ENCODE results near the gene PRKCZ. TPM values are rescaled to one million over a fixed set of nuclear protein-coding genes. Genes with fewer than 3 reads are reported as not detected.

PRKCZ gene
- polyA plus RNA-seq, 1 of the 3 experiments (the other 2 are of a cell fraction) = 24.2 TPM

DNA sequence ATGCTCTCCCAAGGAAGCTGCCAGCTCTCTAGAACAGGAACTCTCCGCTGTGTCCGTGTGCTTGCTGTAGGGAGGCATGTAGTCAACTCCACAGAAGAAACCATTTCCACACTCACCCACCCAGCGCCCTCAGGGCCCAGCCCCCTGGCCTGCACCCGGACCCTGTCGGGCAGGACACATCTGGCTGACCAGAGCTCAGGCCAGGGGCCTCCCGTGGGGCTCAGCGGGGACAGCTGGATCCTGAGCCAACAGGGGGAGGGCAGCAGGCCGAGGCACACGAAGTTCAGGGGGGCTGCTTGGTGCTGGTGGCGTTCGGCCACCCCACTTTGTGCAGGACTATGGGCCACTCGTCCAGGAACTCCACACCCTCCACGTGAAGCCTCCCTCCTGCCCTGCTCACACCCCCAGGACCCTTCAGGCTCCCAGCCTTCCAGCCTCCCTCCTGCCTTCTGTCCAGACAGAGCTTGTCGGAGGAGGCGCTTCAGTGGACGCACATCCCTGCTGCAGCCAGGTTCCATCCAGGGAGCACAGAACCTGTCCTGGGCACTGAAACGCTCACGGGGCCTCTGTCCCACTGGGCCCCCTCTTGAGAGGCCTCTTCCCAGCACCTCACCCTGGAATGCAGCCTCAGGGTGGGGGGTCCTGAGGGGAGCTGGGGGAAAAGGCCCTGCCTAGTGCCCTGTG lies 159.3 kb downstream of the PRKCZ start:
- Histone ChIP-seq H2AFZ (ENCODE audit: low read depth) (no peak overlapping the region), H3K27ac (ENCODE audit: low read depth in 2 of 2, low read length in 1 of 2) (peak overlapping the region in 1 of 2 experiments; percentile 62; a peak in 1 of 4 replicates), H3K36me3 (replicated peaks in 1 of 2; ENCODE audit: control insufficient read depth in 1 of 2, insufficient read depth in 2 of 2, low read length in 1 of 2) (no peaks in the 10 kb centered on the region), H3K79me2 (ENCODE audit: insufficient read depth) (no peaks in the 10 kb centered on the region), H4K20me1 (ENCODE audit: insufficient read depth) (no peaks in the 10 kb centered on the region), H3K9me2 (no peaks in the 10 kb centered on the region), H3K9ac (no peak overlapping the region), H3K9me3 (no peaks in the 10 kb centered on the region), H3K27me3 (ENCODE audit: insufficient read depth) (no peaks in the 10 kb centered on the region), H3K4me2 (no peak overlapping the region), H3F3A (replicated peaks; ENCODE audit: insufficient read depth) (peaks cover 11% of the 10 kb centered on the region), H3K4me3 (ENCODE audit: low read depth in 2 of 2, low read length in 1 of 2) (no peak overlapping the region), H3K4me1 (ENCODE audit: control insufficient read depth in 1 of 2, insufficient read depth in 2 of 2, low read depth in 1 of 2, low read length in 1 of 2) (peaks cover 24 to 36% of the 10 kb centered on the region in 2 experiments; a peak in 2 of 4 replicates)
- TF ChIP-seq RAD21 (IDR thresholded peaks at IDR 0.05; ENCODE audit: low read length) = no peak
- TF ChIP-seq, protein P1, sequence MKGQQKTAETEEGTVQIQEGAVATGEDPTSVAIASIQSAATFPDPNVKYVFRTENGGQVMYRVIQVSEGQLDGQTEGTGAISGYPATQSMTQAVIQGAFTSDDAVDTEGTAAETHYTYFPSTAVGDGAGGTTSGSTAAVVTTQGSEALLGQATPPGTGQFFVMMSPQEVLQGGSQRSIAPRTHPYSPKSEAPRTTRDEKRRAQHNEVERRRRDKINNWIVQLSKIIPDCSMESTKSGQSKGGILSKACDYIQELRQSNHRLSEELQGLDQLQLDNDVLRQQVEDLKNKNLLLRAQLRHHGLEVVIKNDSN (IDR thresholded peaks at IDR 0.05; ENCODE audit: borderline replicate concordance, low read depth) = no peak
- TF ChIP-seq, protein P2, sequence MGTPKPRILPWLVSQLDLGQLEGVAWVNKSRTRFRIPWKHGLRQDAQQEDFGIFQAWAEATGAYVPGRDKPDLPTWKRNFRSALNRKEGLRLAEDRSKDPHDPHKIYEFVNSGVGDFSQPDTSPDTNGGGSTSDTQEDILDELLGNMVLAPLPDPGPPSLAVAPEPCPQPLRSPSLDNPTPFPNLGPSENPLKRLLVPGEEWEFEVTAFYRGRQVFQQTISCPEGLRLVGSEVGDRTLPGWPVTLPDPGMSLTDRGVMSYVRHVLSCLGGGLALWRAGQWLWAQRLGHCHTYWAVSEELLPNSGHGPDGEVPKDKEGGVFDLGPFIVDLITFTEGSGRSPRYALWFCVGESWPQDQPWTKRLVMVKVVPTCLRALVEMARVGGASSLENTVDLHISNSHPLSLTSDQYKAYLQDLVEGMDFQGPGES (IDR thresholded peaks at IDR 0.05; ENCODE audit: low read depth, low read length) = no peak
- TF ChIP-seq FOXM1 (IDR thresholded peaks at IDR 0.05; ENCODE audit: low read depth) = no peak
- no peak for TF ChIP-seq ELF1 (IDR thresholded peaks at IDR 0.05)
- no peak for TF ChIP-seq MEF2A (IDR thresholded peaks at IDR 0.05; ENCODE audit: borderline replicate concordance, low read depth)
- TF ChIP-seq MXI1 (IDR thresholded peaks at IDR 0.05; ENCODE audit: low read depth, low read length) = no peak
- TF ChIP-seq, protein P3, sequence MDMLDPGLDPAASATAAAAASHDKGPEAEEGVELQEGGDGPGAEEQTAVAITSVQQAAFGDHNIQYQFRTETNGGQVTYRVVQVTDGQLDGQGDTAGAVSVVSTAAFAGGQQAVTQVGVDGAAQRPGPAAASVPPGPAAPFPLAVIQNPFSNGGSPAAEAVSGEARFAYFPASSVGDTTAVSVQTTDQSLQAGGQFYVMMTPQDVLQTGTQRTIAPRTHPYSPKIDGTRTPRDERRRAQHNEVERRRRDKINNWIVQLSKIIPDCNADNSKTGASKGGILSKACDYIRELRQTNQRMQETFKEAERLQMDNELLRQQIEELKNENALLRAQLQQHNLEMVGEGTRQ (IDR thresholded peaks at IDR 0.05; ENCODE audit: borderline replicate concordance, low read depth, low read length) = no peak
- TF ChIP-seq RXRA (IDR thresholded peaks at IDR 0.05; ENCODE audit: borderline replicate concordance, low read depth) = no peak
- TF ChIP-seq TAF1 (IDR thresholded peaks at IDR 0.05; ENCODE audit: borderline replicate concordance, low read depth, low read length) = no peak
- TF ChIP-seq EZH2phosphoT487 (IDR thresholded peaks at IDR 0.05; ENCODE audit: borderline replicate concordance, low read depth) = no peak
- no peak for TF ChIP-seq JUND (IDR thresholded peaks at IDR 0.05)
- no peak for TF ChIP-seq POLR2AphosphoS5 (IDR thresholded peaks at IDR 0.05; ENCODE audit: low read depth, low read length)
- no peak for TF ChIP-seq NRF1 (IDR thresholded peaks at IDR 0.05; ENCODE audit: low read depth, low read length)
- TF ChIP-seq, protein P4, sequence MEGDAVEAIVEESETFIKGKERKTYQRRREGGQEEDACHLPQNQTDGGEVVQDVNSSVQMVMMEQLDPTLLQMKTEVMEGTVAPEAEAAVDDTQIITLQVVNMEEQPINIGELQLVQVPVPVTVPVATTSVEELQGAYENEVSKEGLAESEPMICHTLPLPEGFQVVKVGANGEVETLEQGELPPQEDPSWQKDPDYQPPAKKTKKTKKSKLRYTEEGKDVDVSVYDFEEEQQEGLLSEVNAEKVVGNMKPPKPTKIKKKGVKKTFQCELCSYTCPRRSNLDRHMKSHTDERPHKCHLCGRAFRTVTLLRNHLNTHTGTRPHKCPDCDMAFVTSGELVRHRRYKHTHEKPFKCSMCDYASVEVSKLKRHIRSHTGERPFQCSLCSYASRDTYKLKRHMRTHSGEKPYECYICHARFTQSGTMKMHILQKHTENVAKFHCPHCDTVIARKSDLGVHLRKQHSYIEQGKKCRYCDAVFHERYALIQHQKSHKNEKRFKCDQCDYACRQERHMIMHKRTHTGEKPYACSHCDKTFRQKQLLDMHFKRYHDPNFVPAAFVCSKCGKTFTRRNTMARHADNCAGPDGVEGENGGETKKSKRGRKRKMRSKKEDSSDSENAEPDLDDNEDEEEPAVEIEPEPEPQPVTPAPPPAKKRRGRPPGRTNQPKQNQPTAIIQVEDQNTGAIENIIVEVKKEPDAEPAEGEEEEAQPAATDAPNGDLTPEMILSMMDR (IDR thresholded peaks at IDR 0.05) = no peak
- TF ChIP-seq NFIC (IDR thresholded peaks at IDR 0.05; ENCODE audit: borderline replicate concordance) = no peak
- TF ChIP-seq RCOR1 (IDR thresholded peaks at IDR 0.05; ENCODE audit: low read length) = no peak
- TF ChIP-seq, protein P5, sequence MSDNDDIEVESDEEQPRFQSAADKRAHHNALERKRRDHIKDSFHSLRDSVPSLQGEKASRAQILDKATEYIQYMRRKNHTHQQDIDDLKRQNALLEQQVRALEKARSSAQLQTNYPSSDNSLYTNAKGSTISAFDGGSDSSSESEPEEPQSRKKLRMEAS (IDR thresholded peaks at IDR 0.05; ENCODE audit: low read depth) = no peak
- WGBS (ENCODE audit: low lambda C conversion rate) = 72% methylated on average over 6 of the region's 18 CpGs
- POLR2A ChIA-PET = interaction anchor here (0.6 to 1.3 kb wide), 2 partner anchors 18 to 184 kb away, joined by 3 to 4 read pairs; no protein-coding TSS in a partner anchor
- CTCF ChIA-PET = interaction anchor here (1.0 to 1.6 kb wide), 4 partner anchors 14 to 172 kb away, joined by 3 to 12 read pairs (median 4); partner anchors contain the start of gene SKI
- DNase-seq = no peak

Measured in SK-N-SH (cell line).